Memory B cell (primary cell): Measurements from ENCODE around the gene DLGAP1.
"Not testable (repeated sequence)": the region's sequence is repeated elsewhere in the genome, so short reads cannot be mapped to it uniquely, and the experiment has no call there.

ENCODE experiments used
- ATAC-seq: fragments of 150-1000 bp; cut with Tn5 transposase; 2 replicates; pipeline ENCODE4 v1.10.0; 2021; ENCODE audit warnings: low read depth, mild to moderate bottlenecking, moderate library complexity
- DNase-seq, 2 donors: peaks; one replicate each; pipeline ENCODE4 v3.0.0; 2022; ENCODE audit warnings: low spot score in 2 of 2
- H3K27ac Mint-ChIP-seq: one replicate; pipeline ENCODE4 v1.8.0; 2022; ENCODE audit warnings: mild to moderate bottlenecking, moderate library complexity, mixed read lengths
- H3K27me3 Mint-ChIP-seq: one replicate; pipeline ENCODE4 v1.8.0; 2022; ENCODE audit warnings: mixed read lengths
- H3K36me3 Mint-ChIP-seq: one replicate; pipeline ENCODE4 v1.8.0; 2022; ENCODE audit warnings: mild to moderate bottlenecking, mixed read lengths
- H3K4me1 Mint-ChIP-seq: one replicate; pipeline ENCODE4 v1.8.0; 2022; ENCODE audit warnings: mixed read lengths
- H3K4me3 Mint-ChIP-seq: one replicate; pipeline ENCODE4 v1.8.0; 2022; ENCODE audit warnings: mild to moderate bottlenecking, moderate library complexity, mixed read lengths
- H3K9me3 Mint-ChIP-seq: one replicate; pipeline ENCODE4 v1.8.0; 2022; ENCODE audit warnings: mixed read lengths

DLGAP1 gene

DNA sequence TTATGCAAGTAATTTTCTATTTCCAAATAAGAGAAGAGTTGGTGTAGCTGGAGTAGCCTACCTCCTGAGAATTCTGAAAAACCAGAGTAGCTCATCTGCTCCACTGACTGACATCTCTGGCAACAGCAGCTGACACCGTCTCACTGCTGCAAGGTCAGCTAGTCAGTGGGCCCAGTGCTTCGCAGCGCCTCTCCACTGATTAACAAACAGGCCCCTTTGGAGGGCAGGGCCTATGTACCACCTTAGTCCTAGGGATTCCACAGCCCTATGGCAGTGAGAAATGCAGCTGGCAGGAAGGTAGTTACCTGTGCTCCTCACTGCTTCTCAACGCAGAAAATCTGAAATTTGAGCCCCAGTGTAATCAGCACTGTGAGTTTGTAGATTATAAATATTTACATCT is 97.5 kb downstream of the DLGAP1 start:
- Mint-ChIP-seq H3K4me3 (no peak overlapping the region), H3K9me3 (peaks cover 18% of the 10 kb centered on the region), H3K27me3 (no peaks in the 10 kb centered on the region), H3K36me3 (no peaks in the 10 kb centered on the region), H3K4me1 (no peaks in the 10 kb centered on the region), H3K27ac (no peak overlapping the region)
- no peak for DNase-seq
- no peak for ATAC-seq

DNA sequence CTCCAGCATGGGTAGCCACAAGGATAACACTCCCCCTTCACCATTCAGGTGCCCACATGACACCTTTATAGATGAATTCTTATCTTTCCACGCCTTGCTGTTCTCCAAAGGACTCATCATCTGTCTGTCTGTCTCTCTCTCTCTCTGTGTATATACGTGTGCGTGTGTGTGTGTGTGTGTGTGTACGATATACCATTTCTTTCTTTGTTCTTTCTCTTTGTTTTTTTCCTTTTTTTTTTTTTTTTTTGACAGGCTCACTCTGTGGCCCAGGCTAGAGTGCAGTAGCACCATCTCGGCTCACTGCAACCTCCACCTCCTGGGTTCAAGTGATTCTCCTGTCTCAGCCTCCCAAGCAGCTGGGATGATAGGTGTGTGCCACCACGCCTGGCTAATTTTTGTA is 98.2 kb downstream of the DLGAP1 start:
- Mint-ChIP-seq H3K4me1 (no peaks in the 10 kb centered on the region), H3K27ac (no peak overlapping the region), H3K27me3 (no peaks in the 10 kb centered on the region), H3K36me3 (no peaks in the 10 kb centered on the region), H3K4me3 (no peak overlapping the region), H3K9me3 (peaks cover 19% of the 10 kb centered on the region)
- no peak for ATAC-seq
- no peak for DNase-seq

DNA sequence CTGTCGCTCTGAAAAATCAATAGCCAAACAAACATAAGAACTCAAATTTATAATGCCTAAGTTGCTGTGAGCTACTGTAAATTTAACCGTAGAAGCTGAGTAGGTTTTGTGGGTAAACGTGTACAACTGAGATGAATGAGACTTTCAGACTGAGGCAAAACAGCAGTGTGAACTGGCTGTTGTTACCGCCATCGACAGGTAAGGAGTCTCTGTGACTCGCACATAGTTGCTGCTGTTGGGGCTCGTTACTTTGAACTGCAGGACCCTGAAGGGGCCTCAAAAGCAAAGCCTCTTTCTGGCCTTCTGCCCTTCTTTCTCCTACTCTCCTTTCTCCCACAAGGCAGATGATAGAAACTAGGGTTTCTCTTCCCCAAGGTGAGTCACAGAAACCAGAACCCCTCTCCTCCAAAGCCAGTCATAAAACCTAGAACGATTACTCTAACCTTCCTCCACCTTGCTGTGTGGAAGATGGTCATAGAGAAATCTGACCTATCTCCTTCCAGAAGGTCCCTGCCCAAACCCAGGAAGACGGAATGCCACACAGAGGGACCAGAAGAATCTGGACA is 101.2 kb downstream of the DLGAP1 start:
- Mint-ChIP-seq H3K36me3 (no peaks in the 10 kb centered on the region), H3K4me1 (no peaks in the 10 kb centered on the region), H3K4me3 (no peak overlapping the region), H3K27me3 (no peaks in the 10 kb centered on the region), H3K27ac (no peak overlapping the region), H3K9me3 (peaks cover 13% of the 10 kb centered on the region)
- no peak for DNase-seq
- ATAC-seq = no peak

DNA sequence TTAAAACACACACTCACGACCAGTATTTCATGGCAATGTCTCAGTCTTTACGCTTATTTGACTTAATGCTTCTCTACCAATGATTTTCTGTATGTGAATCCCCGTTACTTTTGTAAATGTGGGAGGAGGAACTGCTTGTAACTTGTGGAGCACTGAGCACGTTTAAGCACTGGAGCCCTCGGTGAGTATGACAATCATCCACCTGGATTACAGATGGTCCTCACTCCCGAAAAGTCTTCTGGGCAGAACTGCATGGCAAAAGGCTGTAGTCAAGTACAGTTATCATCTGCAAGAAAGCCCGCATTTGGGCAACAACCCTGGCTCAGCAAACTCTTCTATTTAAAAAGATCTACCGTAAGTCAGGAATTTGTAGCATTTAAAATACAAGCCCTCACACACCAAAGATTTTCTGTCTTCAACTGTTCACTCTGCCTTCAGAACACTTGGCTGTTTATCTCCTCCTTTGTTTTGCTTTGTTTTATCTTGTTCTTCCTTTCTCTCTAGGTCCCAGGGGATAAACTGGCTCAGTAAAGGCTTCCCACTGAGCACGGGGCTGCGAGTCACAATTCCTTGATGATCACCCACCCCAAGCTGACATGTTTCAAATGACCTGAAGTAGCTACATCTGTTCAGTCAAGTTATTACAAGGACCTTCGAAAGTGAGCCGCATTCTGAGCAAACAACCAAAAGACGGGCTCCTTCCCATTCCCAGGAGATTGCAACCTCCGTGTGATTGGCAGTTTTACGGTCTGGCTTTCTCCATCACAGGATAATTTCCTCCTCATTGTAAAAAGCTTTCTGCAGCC is 102.2 kb downstream of the DLGAP1 start:
- no peak for ATAC-seq
- no peaks in the 10 kb centered on the region for H3K36me3 Mint-ChIP-seq
- H3K27me3 Mint-ChIP-seq = no peaks in the 10 kb centered on the region
- H3K4me1 Mint-ChIP-seq = no peaks in the 10 kb centered on the region
- H3K4me3 Mint-ChIP-seq = no peak overlapping the region
- DNase-seq = no peak
- no peak overlapping the region for H3K27ac Mint-ChIP-seq
- peaks cover 17% of the 10 kb centered on the region for H3K9me3 Mint-ChIP-seq

DNA sequence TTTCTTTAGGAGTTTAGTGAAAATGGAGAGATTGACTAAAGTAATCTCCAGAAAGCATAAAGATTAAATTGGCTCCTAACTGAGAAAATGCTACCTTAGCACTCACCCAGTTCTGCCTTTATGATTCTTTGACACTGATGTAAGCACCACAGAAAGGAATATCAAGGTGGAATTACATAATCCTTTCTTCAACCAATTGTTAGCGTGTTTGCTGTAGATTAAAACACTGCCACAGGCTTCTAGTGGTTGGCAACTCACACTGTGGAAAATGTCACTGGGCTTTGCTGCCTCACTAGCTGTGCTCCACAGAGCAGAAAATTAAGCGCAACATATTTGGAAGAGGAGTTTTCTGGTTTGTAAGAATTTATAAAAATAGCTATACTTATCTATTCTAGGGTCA is 104.1 kb downstream of the DLGAP1 start:
- Mint-ChIP-seq H3K27ac (no peak overlapping the region), H3K4me3 (no peak overlapping the region), H3K4me1 (no peaks in the 10 kb centered on the region), H3K27me3 (no peaks in the 10 kb centered on the region), H3K36me3 (no peaks in the 10 kb centered on the region), H3K9me3 (peaks cover 11% of the 10 kb centered on the region)
- ATAC-seq = no peak
- no peak for DNase-seq

DNA sequence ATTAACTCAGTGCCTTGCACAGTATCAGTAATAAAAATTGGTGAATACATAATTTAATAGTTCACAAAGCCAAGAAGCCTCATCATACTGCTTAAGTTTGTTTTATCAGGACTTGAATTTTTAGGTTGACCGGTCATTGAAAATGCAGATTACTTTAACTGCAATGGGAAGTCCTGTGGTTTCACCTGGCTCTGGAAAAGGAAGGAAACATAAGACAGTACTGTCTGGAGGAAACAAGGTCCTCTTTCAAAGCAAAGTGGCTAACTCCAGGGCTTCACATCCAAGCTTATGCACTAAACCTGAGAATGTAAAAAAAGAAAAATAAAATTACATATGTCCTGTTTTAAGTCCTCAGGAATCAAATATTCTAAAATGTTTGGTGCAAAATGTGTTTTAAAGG is 119.7 kb downstream of the DLGAP1 start:
- Mint-ChIP-seq H3K4me3 (no peak overlapping the region), H3K27me3 (no peaks in the 10 kb centered on the region), H3K9me3 (peaks cover 5% of the 10 kb centered on the region), H3K4me1 (no peaks in the 10 kb centered on the region), H3K36me3 (no peaks in the 10 kb centered on the region), H3K27ac (no peak overlapping the region)
- no peak for ATAC-seq
- no peak for DNase-seq

DNA sequence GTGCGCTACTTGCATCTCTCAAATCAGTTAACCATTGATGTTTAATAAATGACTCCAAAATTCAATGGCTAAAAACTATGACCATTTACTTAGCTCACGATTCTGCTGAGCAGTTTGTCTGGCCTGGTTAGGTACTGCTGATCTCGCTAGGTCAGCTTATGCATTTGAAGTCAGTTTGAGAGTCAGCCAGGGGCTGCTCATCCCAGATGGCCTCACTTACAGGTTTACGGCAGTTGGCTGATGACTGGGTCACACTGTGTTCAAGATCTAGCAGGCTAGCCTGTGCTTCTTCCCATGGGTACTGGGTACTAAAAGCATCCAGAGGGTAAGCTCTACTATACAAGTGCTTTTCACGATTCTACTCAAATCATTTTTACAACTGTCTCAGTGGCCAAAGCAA is 122.1 kb downstream of the DLGAP1 start:
- H3K36me3 Mint-ChIP-seq = no peaks in the 10 kb centered on the region
- no peaks in the 10 kb centered on the region for H3K4me1 Mint-ChIP-seq
- H3K9me3 Mint-ChIP-seq = peaks cover 5% of the 10 kb centered on the region
- H3K27ac Mint-ChIP-seq = no peak overlapping the region
- ATAC-seq = no peak
- H3K4me3 Mint-ChIP-seq = no peak overlapping the region
- no peak for DNase-seq
- no peaks in the 10 kb centered on the region for H3K27me3 Mint-ChIP-seq

DNA sequence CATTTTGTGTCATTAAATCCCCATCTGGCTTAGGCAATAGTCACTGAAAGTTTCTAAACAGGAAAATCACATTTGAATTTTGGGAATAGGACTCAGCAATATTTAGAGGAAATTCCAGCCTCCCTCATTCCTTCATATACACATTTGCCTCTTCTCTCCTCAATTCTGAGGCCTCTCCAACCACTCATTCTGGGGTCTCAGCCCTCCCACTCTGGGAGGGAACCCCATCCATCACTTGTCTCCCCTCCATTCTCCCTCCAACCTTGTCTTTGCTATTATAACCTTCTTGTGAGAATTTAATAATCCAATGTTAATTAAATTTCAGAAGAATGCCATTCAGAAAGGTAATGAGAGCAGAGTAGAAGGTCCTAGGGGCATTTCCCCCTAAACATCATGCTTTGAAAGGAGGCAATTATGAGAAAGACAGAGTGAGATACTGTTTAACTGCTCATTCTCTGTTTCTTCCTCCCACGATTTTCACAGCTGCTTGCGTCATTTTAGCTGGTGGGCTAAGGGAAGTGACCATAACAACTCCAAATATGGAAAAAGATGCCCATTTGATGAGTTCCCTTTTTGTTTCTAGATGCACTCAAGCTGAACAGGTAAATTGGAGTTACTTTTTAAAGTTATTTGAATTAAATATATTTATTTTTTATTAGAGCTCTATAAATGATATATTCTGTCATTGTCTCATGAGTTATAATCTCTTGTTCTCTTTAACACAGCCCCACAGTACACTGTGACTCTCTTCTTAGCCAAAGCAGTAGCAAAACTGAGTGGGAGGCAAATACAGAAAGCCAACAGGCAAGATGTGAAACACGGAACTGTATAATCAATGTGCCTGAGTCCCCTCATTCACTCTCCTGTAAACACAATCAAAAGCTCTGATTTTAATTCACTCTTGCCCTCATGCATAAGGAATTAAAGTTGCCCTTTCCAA is 135.1 kb downstream of the DLGAP1 start:
- Mint-ChIP-seq H3K36me3 (no peaks in the 10 kb centered on the region), H3K27me3 (no peaks in the 10 kb centered on the region), H3K9me3 (peaks cover 5% of the 10 kb centered on the region), H3K27ac (no peak overlapping the region), H3K4me3 (no peak overlapping the region), H3K4me1 (no peaks in the 10 kb centered on the region)
- ATAC-seq (no peak), DNase-seq (no peak)

DNA sequence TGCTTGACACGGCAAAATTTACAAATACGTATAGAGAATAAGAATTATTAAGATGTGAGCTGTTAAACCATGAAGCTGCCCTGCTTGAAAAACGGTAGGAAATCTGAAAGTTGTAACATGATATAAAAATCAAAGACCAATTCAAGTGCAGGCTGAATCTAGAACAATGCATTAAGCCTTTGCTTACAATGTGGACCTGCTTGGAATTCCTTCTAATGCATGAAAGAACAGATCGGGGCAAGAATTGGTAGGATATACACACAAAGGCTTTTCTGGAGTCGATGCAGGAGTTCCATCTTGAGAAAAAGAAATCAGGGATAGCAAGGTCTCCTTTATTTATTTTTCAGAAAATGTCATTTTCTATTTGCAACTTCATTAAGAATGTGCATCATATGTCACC is 136.8 kb downstream of the DLGAP1 start:
- Mint-ChIP-seq H3K9me3 (peaks cover 3% of the 10 kb centered on the region), H3K4me3 (no peak overlapping the region), H3K27me3 (no peaks in the 10 kb centered on the region), H3K27ac (no peak overlapping the region), H3K4me1 (no peaks in the 10 kb centered on the region), H3K36me3 (no peaks in the 10 kb centered on the region)
- DNase-seq = no peak
- ATAC-seq = no peak

DNA sequence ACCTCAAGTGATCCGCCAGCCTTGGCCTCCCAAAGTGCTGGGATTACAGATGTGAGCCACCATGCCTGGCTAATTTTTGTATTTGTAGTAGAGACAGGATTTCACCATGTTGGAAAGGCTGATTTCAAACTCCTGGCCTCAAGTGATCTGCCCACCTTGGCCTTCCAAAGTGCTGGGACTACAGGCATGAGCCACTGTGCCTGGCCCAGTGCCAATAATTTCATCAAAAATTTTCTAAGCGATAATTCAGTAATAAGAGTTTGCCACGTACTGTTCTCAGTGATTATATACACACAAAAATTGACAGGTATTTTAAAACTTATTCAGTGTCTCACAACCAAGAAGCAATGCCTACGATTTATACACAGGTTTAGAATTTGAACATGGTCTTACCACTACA is 143.2 kb downstream of the DLGAP1 start:
- H3K27me3 Mint-ChIP-seq, H3K4me1 Mint-ChIP-seq, ATAC-seq, H3K36me3 Mint-ChIP-seq, H3K27ac Mint-ChIP-seq, H3K4me3 Mint-ChIP-seq, H3K9me3 Mint-ChIP-seq, DNase-seq: not testable (repeated sequence)

DNA sequence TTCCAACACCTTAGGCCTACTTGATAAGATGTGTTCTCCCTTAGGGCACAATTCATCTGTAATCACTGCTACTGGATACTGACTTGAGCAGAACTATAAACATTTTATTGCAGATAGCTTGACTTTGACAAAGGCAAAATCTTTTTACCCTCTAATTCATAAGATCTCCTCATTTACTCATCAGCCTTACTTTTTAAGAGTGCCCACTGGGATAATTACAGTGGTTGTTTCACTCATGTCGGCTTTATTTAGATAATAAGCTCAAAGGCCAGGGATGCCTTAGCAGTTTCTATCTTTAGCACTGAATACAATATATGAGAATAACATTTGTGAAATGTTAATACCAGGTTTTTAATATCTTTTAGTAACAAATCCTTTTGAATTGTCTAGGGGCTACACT is 144.0 kb downstream of the DLGAP1 start:
- H3K4me1 Mint-ChIP-seq = no peaks in the 10 kb centered on the region
- ATAC-seq (no peak), DNase-seq (no peak)
- H3K27me3 Mint-ChIP-seq = no peaks in the 10 kb centered on the region
- peaks cover 4% of the 10 kb centered on the region for H3K9me3 Mint-ChIP-seq
- H3K27ac Mint-ChIP-seq = no peak overlapping the region
- no peak overlapping the region for H3K4me3 Mint-ChIP-seq
- no peaks in the 10 kb centered on the region for H3K36me3 Mint-ChIP-seq

DNA sequence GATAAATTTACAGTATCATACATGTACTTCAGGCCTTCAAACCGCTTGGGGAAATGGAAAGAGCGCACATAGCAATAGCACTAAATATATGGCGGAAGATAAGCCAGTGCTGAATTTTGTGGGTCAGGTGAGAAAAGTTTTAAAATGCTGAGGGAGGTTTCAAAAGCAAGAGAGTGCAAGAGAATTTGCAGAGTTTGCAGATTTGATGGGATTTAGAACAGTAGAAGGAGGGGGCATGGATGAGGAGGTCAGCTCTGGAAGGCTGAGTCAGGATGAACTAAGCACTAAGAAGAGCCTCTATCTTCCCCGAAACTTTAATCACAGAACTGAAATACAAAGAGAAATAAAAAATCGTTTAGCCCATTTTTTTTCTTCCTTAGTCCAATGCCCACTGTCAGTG is 145.9 kb downstream of the DLGAP1 start:
- DNase-seq (no peak), ATAC-seq (no peak)
- no peaks in the 10 kb centered on the region for H3K27me3 Mint-ChIP-seq
- H3K4me3 Mint-ChIP-seq = no peak overlapping the region
- no peaks in the 10 kb centered on the region for H3K4me1 Mint-ChIP-seq
- no peak overlapping the region for H3K27ac Mint-ChIP-seq
- no peaks in the 10 kb centered on the region for H3K36me3 Mint-ChIP-seq
- peaks cover 5% of the 10 kb centered on the region for H3K9me3 Mint-ChIP-seq

DNA sequence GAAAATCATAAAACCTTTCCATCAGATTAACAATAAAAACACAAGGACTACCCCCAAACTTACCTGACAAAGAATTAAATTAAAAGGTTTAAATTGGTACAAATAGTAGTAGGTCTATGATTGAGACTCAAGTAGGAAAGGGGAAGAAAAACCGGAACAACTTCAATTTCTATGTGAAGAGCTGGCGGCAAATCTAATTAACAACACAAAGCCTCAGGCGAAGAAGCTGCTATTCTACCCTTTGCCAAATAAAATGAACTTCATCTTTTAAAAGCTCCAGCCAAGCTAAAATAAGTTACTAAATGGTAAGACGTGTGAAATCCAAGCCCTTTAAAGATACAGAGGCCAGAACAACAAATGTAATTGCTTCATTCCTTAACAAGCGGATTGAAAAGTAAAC is 146.5 kb downstream of the DLGAP1 start:
- Mint-ChIP-seq H3K27ac (no peak overlapping the region), H3K9me3 (peaks cover 5% of the 10 kb centered on the region), H3K4me1 (no peaks in the 10 kb centered on the region), H3K27me3 (no peaks in the 10 kb centered on the region), H3K4me3 (no peak overlapping the region), H3K36me3 (no peaks in the 10 kb centered on the region)
- no peak for DNase-seq
- ATAC-seq = no peak

DNA sequence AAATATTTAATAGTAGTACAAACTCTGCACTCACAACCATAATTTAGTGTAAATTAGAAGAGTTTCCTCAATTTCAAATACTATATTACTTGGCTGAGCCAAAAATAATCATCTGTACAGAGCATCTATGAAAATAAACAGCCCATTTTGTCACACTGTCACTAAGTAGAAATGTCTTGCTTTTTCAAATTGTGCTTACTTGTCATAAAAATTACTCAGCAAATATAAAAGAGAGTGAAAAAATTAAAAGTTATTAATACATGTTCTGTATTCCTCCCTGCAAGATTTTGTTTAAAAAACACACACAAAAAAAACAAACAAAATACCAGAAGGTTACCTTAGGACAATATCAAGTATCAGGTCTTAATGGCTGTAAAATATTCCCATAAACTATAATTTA is 155.7 kb downstream of the DLGAP1 start:
- Mint-ChIP-seq H3K27me3 (no peaks in the 10 kb centered on the region), H3K27ac (no peak overlapping the region), H3K4me1 (no peaks in the 10 kb centered on the region), H3K9me3 (peaks cover 4% of the 10 kb centered on the region), H3K36me3 (no peaks in the 10 kb centered on the region), H3K4me3 (no peak overlapping the region)
- DNase-seq (no peak), ATAC-seq (no peak)
